Hepatocyte (in vitro differentiated cells): Measurements from ENCODE around the gene SMC6. TPM values are rescaled to one million over a fixed set of nuclear protein-coding genes. Genes with fewer than 3 reads are reported as not detected.

ENCODE experiments used
- DNase-seq: peaks from one replicate; pipeline ENCODE4 v3.0.0-alpha.2; 2016; ENCODE audit warnings: low spot score
- H2AFZ ChIP-seq: fragments of 200-600 bp; sonication (generic); 2 replicates; pipeline ENCODE4 v1.6.0; 2016; ENCODE audit warnings: antibody characterized with exemption, mild to moderate bottlenecking
- H3K27ac ChIP-seq: fragments of 200-600 bp; sonication (generic); 2 replicates; pipeline ENCODE4 v1.5.1; 2016; ENCODE audit warnings: mild to moderate bottlenecking
- H3K27me3 ChIP-seq: fragments of 200-600 bp; sonication (generic); 2 replicates; pipeline ENCODE4 v1.6.1; 2016
- H3K36me3 ChIP-seq: fragments of 200-600 bp; sonication (generic); replicated peaks from 2 replicates; pipeline ENCODE4 v1.5.1; 2016; ENCODE audit warnings: low read depth; ENCODE audit not compliant: insufficient read depth
- H3K4me1 ChIP-seq: fragments of 200-600 bp; sonication (generic); 2 replicates; pipeline ENCODE4 v1.5.1; 2016; ENCODE audit warnings: mild to moderate bottlenecking, moderate library complexity; ENCODE audit not compliant: insufficient read depth
- H3K4me2 ChIP-seq: fragments of 200-600 bp; sonication (generic); 2 replicates; pipeline ENCODE4 v1.6.0; 2016
- H3K4me3 ChIP-seq: fragments of 200-600 bp; sonication (generic); 2 replicates; pipeline ENCODE4 v1.5.1; 2016; ENCODE audit warnings: mild to moderate bottlenecking
- H3K79me2 ChIP-seq: fragments of 200-600 bp; sonication (generic); 2 replicates; pipeline ENCODE4 v1.6.0; 2017; ENCODE audit warnings: mild to moderate bottlenecking
- H3K9me2 ChIP-seq: fragments of 200-600 bp; sonication (generic); replicated peaks from 2 replicates; pipeline ENCODE4 v1.6.0; 2017; ENCODE audit warnings: mild to moderate bottlenecking; ENCODE audit not compliant: insufficient read depth
- H3K9me3 ChIP-seq: fragments of 200-600 bp; sonication (generic); 2 replicates; pipeline ENCODE4 v1.5.1; 2016; ENCODE audit warnings: low read depth, mild to moderate bottlenecking
- H4K20me1 ChIP-seq: fragments of 200-600 bp; sonication (generic); 2 replicates; pipeline ENCODE4 v1.6.0; 2016; ENCODE audit warnings: mild to moderate bottlenecking; ENCODE audit not compliant: insufficient read depth, poor library complexity, severe bottlenecking
- CTCF ChIP-seq: fragments of 200-600 bp; sonication (generic); IDR thresholded peaks from 2 replicates; pipeline ENCODE4 v1.5.1; 2016; ENCODE audit warnings: antibody characterized with exemption, mild to moderate bottlenecking; ENCODE audit not compliant: poor library complexity
- EZH2 ChIP-seq: fragments of 200-600 bp; sonication (generic); IDR thresholded peaks from 2 replicates; pipeline ENCODE4 v1.6.1; 2016; ENCODE audit warnings: antibody characterized with exemption, mild to moderate bottlenecking, borderline replicate concordance
- EZH2phosphoT487 ChIP-seq: fragments of 200-600 bp; sonication (generic); IDR thresholded peaks from one replicate; pipeline ENCODE4 v1.6.1; 2018; ENCODE audit warnings: antibody characterized with exemption, mild to moderate bottlenecking, low read depth, moderate library complexity; ENCODE audit not compliant: unreplicated experiment, severe bottlenecking
- WGBS: methylation state at CpG from one replicate; pipeline ENCODE4 v1.1.6; 2016; ENCODE audit warnings: low lambda C conversion rate; ENCODE audit errors: missing lambda C conversion rate; 5-methylcytosine and 5-hydroxymethylcytosine counted together
- polyA plus RNA-seq: library from polyadenylated mRNA; unstranded; fragments of >200 nt; fragmentation: Nextera tagmentation; extraction: Ambion mirVana; gene quantifications from 2 replicates; pipeline ENCODE4 v1.2.1, GENCODE V29; 2016
- total RNA-seq: library from RNA; depleted of rRNA; stranded (reverse); fragments of >200 nt; gene quantifications from 2 replicates; pipeline ENCODE4 v1.2.3, GENCODE V29; 2014

Gene SMC6
- total RNA-seq (13.4 and 18.2 TPM in 2 replicates), polyA plus RNA-seq (7.1 and 8.9 TPM in 2 replicates)

GRCh38 chr2:17753803-17754663 is at the start of gene SMC6, which contains the start of gene GEN1:
Gene SMC6 (minus strand): TSS chr2:17753810. CDS start chr2:17745946, 7,864 bp downstream.
Gene GEN1 (plus strand): TSS chr2:17754138. CDS start chr2:17759944, 5,806 bp downstream.
- under 1% methylated on average over 60 of the region's 76 CpGs for WGBS
- TF ChIP-seq EZH2 (no peak), EZH2phosphoT487 (no peak), CTCF (no peak)
- Histone ChIP-seq H3K36me3 (no peaks in the 10 kb centered on the region), H2AFZ (peak within 1 kb of the TSS; percentile 75), H3K27ac (peak within 1 kb of the TSS; percentile 100), H3K4me1 (peaks cover 15% of the 10 kb centered on the region), H3K79me2 (peaks cover 78% of the 10 kb centered on the region), H3K27me3 (no peaks in the 10 kb centered on the region), H3K4me3 (peak within 1 kb of the TSS; percentile 74), H3K9me2 (no peaks in the 10 kb centered on the region), H3K4me2 (peak within 1 kb of the TSS; percentile 92), H4K20me1 (no peaks in the 10 kb centered on the region), H3K9me3 (no peaks in the 10 kb centered on the region)
- DNase-seq = peak; percentile 96

- Histone ChIP-seq H3K27me3 (no peaks in the 10 kb centered on the region), H4K20me1 (no peaks in the 10 kb centered on the region), H3K79me2 (no peaks in the 10 kb centered on the region), H3K4me2 (no peak overlapping the region), H3K36me3 (no peaks in the 10 kb centered on the region), H3K4me1 (peaks cover 5% of the 10 kb centered on the region), H3K9me2 (no peaks in the 10 kb centered on the region), H2AFZ (no peak overlapping the region), H3K4me3 (no peak overlapping the region), H3K27ac (peak overlapping the region; percentile 44), H3K9me3 (no peaks in the 10 kb centered on the region)
- DNase-seq = no peak
- WGBS = 94% methylated on average over 1 of the region's 1 CpG
- TF ChIP-seq EZH2phosphoT487 (no peak), EZH2 (no peak), CTCF (no peak)
Observed at GRCh38 chr2:17800693-17801458, 47.3 kb upstream of the SMC6 start.

- H3K4me3 ChIP-seq = no peak overlapping the region
- H3K4me2 ChIP-seq = no peak overlapping the region
- H3K36me3 ChIP-seq = no peaks in the 10 kb centered on the region
- H4K20me1 ChIP-seq = no peaks in the 10 kb centered on the region
- H3K9me3 ChIP-seq = no peaks in the 10 kb centered on the region
- no peaks in the 10 kb centered on the region for H3K79me2 ChIP-seq
- TF ChIP-seq EZH2 (no peak), EZH2phosphoT487 (no peak), CTCF (no peak)
- peak overlapping the region; percentile 44 for H3K27ac ChIP-seq
- 54% methylated on average over 5 of the region's 5 CpGs for WGBS
- H3K9me2 ChIP-seq = no peaks in the 10 kb centered on the region
- H3K27me3 ChIP-seq = no peaks in the 10 kb centered on the region
- peak; percentile 23 for DNase-seq
- H2AFZ ChIP-seq = no peak overlapping the region
- peaks cover 5% of the 10 kb centered on the region for H3K4me1 ChIP-seq
Observed at GRCh38 chr2:17800219-17800618, 46.6 kb upstream of the SMC6 start.
